Osteoblast (primary cell): ENCODE measurements around the gene PRKCB. TPM values are rescaled to one million over a fixed set of nuclear protein-coding genes. Genes with fewer than 3 reads are reported as not detected.

Experiments
- DNase-seq: peaks from one replicate; pipeline ENCODE4 v3.0.0; 2011; ENCODE audit warnings: low spot score, mixed read lengths; ENCODE audit not compliant: insufficient read length; ENCODE audit errors: missing footprints
- H2AFZ ChIP-seq: 2 replicates; pipeline ENCODE4 v1.6.0; 2011; ENCODE audit warnings: mild to moderate bottlenecking, low read length
- H3K27ac ChIP-seq: 2 replicates; pipeline ENCODE4 v1.5.1; 2011; ENCODE audit warnings: mild to moderate bottlenecking, low read depth, low read length, moderate library complexity
- H3K27me3 ChIP-seq: 2 replicates; pipeline ENCODE4 v1.6.0; 2012; ENCODE audit warnings: mild to moderate bottlenecking, control low read depth, inconsistent platforms, low read length, moderate library complexity; ENCODE audit not compliant: insufficient read depth
- H3K36me3 ChIP-seq: 2 replicates; pipeline ENCODE4 v1.5.1; 2011; ENCODE audit warnings: mild to moderate bottlenecking, low read length, control low read depth, moderate library complexity; ENCODE audit not compliant: insufficient read depth
- H3K4me1 ChIP-seq: 2 replicates; pipeline ENCODE4 v1.5.1; 2011; ENCODE audit warnings: mild to moderate bottlenecking, low read length, control low read depth, moderate library complexity; ENCODE audit not compliant: insufficient read depth
- H3K4me2 ChIP-seq: 2 replicates; pipeline ENCODE4 v1.6.0; 2011; ENCODE audit warnings: mild to moderate bottlenecking, low read length; ENCODE audit not compliant: insufficient read depth
- H3K4me3 ChIP-seq: fragments of 200-600 bp; sonication (generic); 3 replicates; pipeline ENCODE4 v1.5.1; 2012; ENCODE audit warnings: mild to moderate bottlenecking, low read length, inconsistent platforms; ENCODE audit not compliant: insufficient read depth
- H3K79me2 ChIP-seq: 2 replicates; pipeline ENCODE4 v1.6.0; 2012; ENCODE audit warnings: mild to moderate bottlenecking, low read length, control low read depth, inconsistent platforms; ENCODE audit not compliant: insufficient read depth
- H3K9me3 ChIP-seq: 2 replicates; pipeline ENCODE4 v1.5.1; 2011; ENCODE audit warnings: low read depth, low read length, control low read depth
- H4K20me1 ChIP-seq: 2 replicates; pipeline ENCODE4 v1.6.0; 2012; ENCODE audit warnings: mild to moderate bottlenecking, low read length, control low read depth; ENCODE audit not compliant: insufficient read depth
- CTCF ChIP-seq: IDR thresholded peaks from 2 replicates; pipeline ENCODE4 v1.5.1; 2011; ENCODE audit warnings: mild to moderate bottlenecking, low read depth, low read length, moderate library complexity; ENCODE audit errors: extremely low read depth
- total RNA-seq: library from RNA; depleted of rRNA; stranded (reverse); fragments of >200 nt; gene quantifications from 2 replicates; pipeline ENCODE4 v1.2.3, GENCODE V29; 2012

PRKCB gene
- total RNA-seq, 1 donor: under 0.01 TPM

GRCh38 chr16:23900480-23901177, 64.8 kb downstream of the PRKCB start:
- Histone ChIP-seq H3K4me1 (no peaks in the 10 kb centered on the region), H3K9me3 (no peaks in the 10 kb centered on the region), H3K4me2 (no peak overlapping the region)

GRCh38 chr16:23901178-23902033, 65.6 kb downstream of the PRKCB start:
- H3K4me3 ChIP-seq: no peak overlapping the region
- no peaks in the 10 kb centered on the region for H3K27me3 ChIP-seq
- no peak overlapping the region for H3K27ac ChIP-seq
- TF ChIP-seq CTCF: no peak
- no peaks in the 10 kb centered on the region for H4K20me1 ChIP-seq
- H3K4me2 ChIP-seq: no peak overlapping the region
- no peak overlapping the region for H2AFZ ChIP-seq
- no peaks in the 10 kb centered on the region for H3K36me3 ChIP-seq
- no peak for DNase-seq
- H3K9me3 ChIP-seq: no peaks in the 10 kb centered on the region
- no peaks in the 10 kb centered on the region for H3K4me1 ChIP-seq
- H3K79me2 ChIP-seq: no peaks in the 10 kb centered on the region

More at GRCh38 chr16:23900480-23901177, 64.8 kb downstream of the PRKCB start:
- no peak overlapping the region for H3K27ac ChIP-seq
- no peak overlapping the region for H2AFZ ChIP-seq
- no peaks in the 10 kb centered on the region for H3K36me3 ChIP-seq
- no peak for DNase-seq
- H3K79me2 ChIP-seq: no peaks in the 10 kb centered on the region
- no peaks in the 10 kb centered on the region for H3K27me3 ChIP-seq
- H4K20me1 ChIP-seq: no peaks in the 10 kb centered on the region
- no peak for TF ChIP-seq CTCF
- H3K4me3 ChIP-seq: no peak overlapping the region

GRCh38 chr16:23902034-23902747, 66.4 kb downstream of the PRKCB start:
- H3K27me3 ChIP-seq: no peaks in the 10 kb centered on the region
- no peaks in the 10 kb centered on the region for H3K79me2 ChIP-seq
- H2AFZ ChIP-seq: no peak overlapping the region
- H3K4me2 ChIP-seq: no peak overlapping the region
- TF ChIP-seq CTCF: no peak
- DNase-seq: no peak
- no peaks in the 10 kb centered on the region for H3K36me3 ChIP-seq
- no peaks in the 10 kb centered on the region for H3K4me1 ChIP-seq
- no peaks in the 10 kb centered on the region for H3K9me3 ChIP-seq
- no peaks in the 10 kb centered on the region for H4K20me1 ChIP-seq
- H3K27ac ChIP-seq: no peak overlapping the region
- no peak overlapping the region for H3K4me3 ChIP-seq
